Measurements from ENCODE around the gene ZNF599.

The ZNF599 gene

DNA sequence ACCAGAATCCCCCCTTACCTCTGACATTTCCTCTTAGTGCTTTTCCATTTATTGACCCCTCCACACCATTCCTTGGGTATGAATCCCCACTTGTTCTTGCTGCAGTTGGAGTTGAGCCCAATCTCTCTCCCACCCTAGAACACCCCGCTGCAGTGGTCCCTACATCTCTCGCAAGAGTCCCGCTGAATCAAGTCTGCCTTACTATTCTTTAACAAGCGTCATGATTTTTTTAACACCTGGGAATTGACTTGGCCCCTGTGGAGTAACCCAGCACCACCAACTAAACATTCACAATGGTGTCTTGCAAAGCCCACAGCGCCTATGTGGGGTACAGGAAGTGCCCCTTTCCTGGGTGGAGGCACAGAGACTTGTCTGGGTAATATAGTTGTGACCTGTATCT lies 13.2 kb upstream of the ZNF599 start:
- no peaks in the 10 kb centered on the region for H3K36me3 ChIP-seq

DNA sequence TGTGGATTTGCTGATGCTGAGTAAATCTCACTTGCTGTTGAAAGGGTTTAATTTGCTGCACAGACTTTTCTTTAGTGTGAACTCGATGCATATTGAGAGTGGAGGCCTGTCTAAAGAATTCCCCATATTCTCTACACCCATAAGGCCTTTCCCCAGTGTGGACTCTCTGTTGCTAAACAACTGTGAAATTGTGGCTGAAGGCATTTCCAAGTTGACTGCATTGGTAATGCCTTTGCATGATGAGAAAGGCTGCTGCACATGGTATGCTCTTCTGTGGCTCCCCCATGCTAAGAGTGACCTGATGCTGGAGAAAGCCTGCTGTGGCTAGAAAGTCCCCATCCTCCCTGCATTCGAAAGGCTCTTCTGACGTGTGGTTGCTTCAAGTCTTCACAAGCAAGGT lies 6.6 kb upstream of the ZNF599 start:
- no peak for TF ChIP-seq CTCF (IDR thresholded peaks at IDR 0.05; ENCODE audit: low read depth, low read length)
- Histone ChIP-seq H3K27me3 (no peaks in the 10 kb centered on the region), H3K36me3 (no peaks in the 10 kb centered on the region), H3K9me3 (no peaks in the 10 kb centered on the region), H3K4me1 (no peaks in the 10 kb centered on the region), H3K4me3 (ENCODE audit: low read depth, low read length) (no peak overlapping the region)
- DNase-seq: no peak

More for the DNA sequence above, 13.2 kb upstream of the ZNF599 start:
- no peak overlapping the region for H3K4me3 ChIP-seq (ENCODE audit: low read depth, low read length)
- H3K9me3 ChIP-seq: no peaks in the 10 kb centered on the region
- DNase-seq: no peak
- no peaks in the 10 kb centered on the region for H3K27me3 ChIP-seq
- TF ChIP-seq CTCF (IDR thresholded peaks at IDR 0.05; ENCODE audit: low read depth, low read length): no peak
- H3K4me1 ChIP-seq: no peaks in the 10 kb centered on the region

DNA sequence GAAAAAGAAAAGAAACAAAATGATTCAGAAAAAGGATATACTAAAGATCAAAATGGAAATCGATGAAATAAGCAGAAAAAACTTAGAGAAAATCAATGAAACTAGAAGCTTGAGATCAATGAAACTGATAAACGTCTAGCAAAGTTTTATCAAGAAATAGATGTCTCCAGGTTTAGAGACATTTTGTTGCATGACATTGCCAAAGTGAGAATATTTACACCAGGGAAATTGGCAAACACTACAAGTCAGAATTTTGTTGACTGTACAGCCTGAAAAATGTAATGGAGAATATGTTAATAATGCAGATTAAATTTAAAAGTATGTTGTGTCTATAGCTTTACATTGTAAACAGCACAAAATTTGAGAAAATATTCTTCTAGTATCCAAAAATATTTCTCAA lies 5.3 kb upstream of the ZNF599 start:
- Histone ChIP-seq H3K4me3 (ENCODE audit: low read depth, low read length) (no peak overlapping the region), H3K27me3 (no peaks in the 10 kb centered on the region), H3K36me3 (no peaks in the 10 kb centered on the region), H3K9me3 (no peaks in the 10 kb centered on the region), H3K4me1 (no peaks in the 10 kb centered on the region)
- TF ChIP-seq CTCF (IDR thresholded peaks at IDR 0.05; ENCODE audit: low read depth, low read length): no peak
- no peak for DNase-seq

GRCh38 chr19:34774857-34775256 lies 1.8 kb upstream of the ZNF599 start:
- no peaks in the 10 kb centered on the region for H3K27me3 ChIP-seq
- H3K4me1 ChIP-seq: no peaks in the 10 kb centered on the region
- no peaks in the 10 kb centered on the region for H3K9me3 ChIP-seq
- no peaks in the 10 kb centered on the region for H3K36me3 ChIP-seq
- no peak for TF ChIP-seq CTCF (IDR thresholded peaks at IDR 0.05; ENCODE audit: low read depth, low read length)
- H3K4me3 ChIP-seq (ENCODE audit: low read depth, low read length): no peak overlapping the region
- DNase-seq: no peak

DNA sequence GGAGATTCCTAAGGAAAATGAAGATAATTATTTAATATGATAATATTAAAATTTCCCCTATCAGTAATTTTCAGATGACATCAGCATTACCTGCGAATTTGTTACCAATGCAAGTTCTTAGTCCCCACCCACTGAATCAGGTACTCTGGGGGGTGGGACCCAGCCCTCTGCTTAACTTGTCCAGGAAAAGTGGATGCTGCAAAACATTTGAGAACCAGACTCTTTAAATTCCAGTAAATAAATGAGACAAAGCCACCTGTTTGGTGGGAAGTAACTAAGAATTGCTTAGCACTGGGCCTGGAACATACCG lies 495 bp upstream of the ZNF599 start:
- Histone ChIP-seq H3K4me3 (ENCODE audit: low read depth, low read length) (peak overlapping the region; percentile 72), H3K4me1 (no peaks in the 10 kb centered on the region), H3K27me3 (no peaks in the 10 kb centered on the region), H3K9me3 (no peaks in the 10 kb centered on the region), H3K36me3 (no peaks in the 10 kb centered on the region)
- no peak for TF ChIP-seq CTCF (IDR thresholded peaks at IDR 0.05; ENCODE audit: low read depth, low read length)
- DNase-seq: no peak

GRCh38 chr19:34767951-34768350 lies 5.1 kb downstream of the ZNF599 start:
- H3K36me3 ChIP-seq: no peaks in the 10 kb centered on the region
- no peaks in the 10 kb centered on the region for H3K4me1 ChIP-seq
- H3K9me3 ChIP-seq: no peaks in the 10 kb centered on the region; the same call in 1 of the 2 replicates
- no peak overlapping the region for H3K4me3 ChIP-seq (ENCODE audit: low read depth, low read length)
- no peak for DNase-seq
- no peaks in the 10 kb centered on the region for H3K27me3 ChIP-seq
- TF ChIP-seq CTCF (IDR thresholded peaks at IDR 0.05; ENCODE audit: low read depth, low read length): no peak

Measured in BE2C (cell line).